Fibroblast of pulmonary artery (primary cell): Measurements from ENCODE around the gene SLC17A4.

Experiments used
- DNase-seq: peaks from one replicate; pipeline ENCODE4 v3.0.0-alpha.2; 2010; ENCODE audit warnings: low read depth
- H3K4me3 ChIP-seq: replicated peaks from 2 replicates; pipeline ENCODE4 v1.5.1; 2011; ENCODE audit warnings: low read depth, mild to moderate bottlenecking, control low read depth, low read length, moderate library complexity
- CTCF ChIP-seq: IDR thresholded peaks from 2 replicates; pipeline ENCODE4 v1.5.1; 2011; ENCODE audit warnings: mild to moderate bottlenecking, control low read depth, low read length, inconsistent platforms; ENCODE audit errors: missing control alignments

Gene SLC17A4

GRCh38 chr6:25754535-25754934 lies at the start of gene SLC17A4:
Gene SLC17A4, plus strand, starts transcription at chr6:25754742. Its CDS starts 7,221 bp downstream, at chr6:25761963.
- H3K4me3 ChIP-seq, result no peak within 1 kb of the TSS
- no peak for DNase-seq
- no peak for TF ChIP-seq CTCF

- no peak for TF ChIP-seq CTCF
- peak; percentile 41 for DNase-seq
- no peak overlapping the region for H3K4me3 ChIP-seq
Observed at GRCh38 chr6:25706314-25707014, 48.1 kb upstream of the SLC17A4 start.

GRCh38 chr6:25709761-25710160 lies 44.8 kb upstream of the SLC17A4 start:
- no peak for DNase-seq
- TF ChIP-seq CTCF, result no peak
- H3K4me3 ChIP-seq, result no peak overlapping the region

GRCh38 chr6:25710287-25710686 lies 44.3 kb upstream of the SLC17A4 start:
- TF ChIP-seq CTCF, result no peak
- H3K4me3 ChIP-seq, result no peak overlapping the region
- DNase-seq, result no peak

GRCh38 chr6:25713824-25714223 lies 40.7 kb upstream of the SLC17A4 start:
- DNase-seq, result peak; percentile 11
- no peak overlapping the region for H3K4me3 ChIP-seq
- TF ChIP-seq CTCF, result no peak

- H3K4me3 ChIP-seq, result no peak overlapping the region
- no peak for TF ChIP-seq CTCF
- DNase-seq, result peak; percentile 25
Observed at GRCh38 chr6:25714765-25715164, 39.8 kb upstream of the SLC17A4 start.

GRCh38 chr6:25715794-25716193 lies 38.7 kb upstream of the SLC17A4 start:
- DNase-seq, result no peak
- H3K4me3 ChIP-seq, result no peak overlapping the region
- no peak for TF ChIP-seq CTCF
